NCI-H2227 treated with DMSO at 0.1 percent for 48 hours (cell line): ENCODE data around the gene NCKAP5.
"Not testable (repeated sequence)": the region's sequence is repeated elsewhere in the genome, so short reads cannot be mapped to it uniquely, and the experiment has no call there.

Source experiments
- DNase-seq: peaks from one replicate; lab custom pipeline; 2025; lab: John Stamatoyannopoulos, UW

The NCKAP5 gene

GRCh38 chr2:133266041-133266925 lies 302.0 kb downstream of the NCKAP5 start:
- DNase-seq, result no peak

GRCh38 chr2:133265432-133265949 lies 302.8 kb downstream of the NCKAP5 start:
- peak; percentile 32 for DNase-seq

GRCh38 chr2:133264989-133265401 lies 303.3 kb downstream of the NCKAP5 start:
- no peak for DNase-seq

- no peak for DNase-seq
Observed at GRCh38 chr2:133262893-133263292, 305.4 kb downstream of the NCKAP5 start.

GRCh38 chr2:133255360-133255759 lies 312.9 kb downstream of the NCKAP5 start:
- no peak for DNase-seq

- no peak for DNase-seq
Observed at GRCh38 chr2:133253793-133254192, 314.5 kb downstream of the NCKAP5 start.

- no peak for DNase-seq
Observed at GRCh38 chr2:133252780-133253355, 315.4 kb downstream of the NCKAP5 start.

GRCh38 chr2:133249362-133249761 lies 318.9 kb downstream of the NCKAP5 start:
- DNase-seq, result no peak

GRCh38 chr2:133248264-133248663 lies 320.0 kb downstream of the NCKAP5 start:
- no peak for DNase-seq

- DNase-seq, result no peak
Observed at GRCh38 chr2:133247631-133248030, 320.6 kb downstream of the NCKAP5 start.

GRCh38 chr2:133241224-133241571 lies 327.1 kb downstream of the NCKAP5 start:
- no peak for DNase-seq

- no peak for DNase-seq
Observed at GRCh38 chr2:133240491-133241223, 327.6 kb downstream of the NCKAP5 start.

- no peak for DNase-seq
Observed at GRCh38 chr2:133235968-133236367, 332.3 kb downstream of the NCKAP5 start.

GRCh38 chr2:133232556-133232955 lies 335.7 kb downstream of the NCKAP5 start:
- DNase-seq, result no peak

- DNase-seq, result no peak
Observed at GRCh38 chr2:133231264-133231663, 337.0 kb downstream of the NCKAP5 start.

- DNase-seq, result no peak
Observed at GRCh38 chr2:133229974-133230373, 338.3 kb downstream of the NCKAP5 start.

GRCh38 chr2:133223226-133223625 lies 345.0 kb downstream of the NCKAP5 start:
- no peak for DNase-seq

GRCh38 chr2:133221398-133221797 lies 346.9 kb downstream of the NCKAP5 start:
- no peak for DNase-seq

GRCh38 chr2:133218204-133218603 lies 350.1 kb downstream of the NCKAP5 start:
- no peak for DNase-seq

- DNase-seq, result no peak
Observed at GRCh38 chr2:133215477-133215876, 352.8 kb downstream of the NCKAP5 start.

- DNase-seq, result no peak
Observed at GRCh38 chr2:133213651-133214050, 354.6 kb downstream of the NCKAP5 start.

- no peak for DNase-seq
Observed at GRCh38 chr2:133209325-133209724, 358.9 kb downstream of the NCKAP5 start.

- DNase-seq, result not testable (repeated sequence)
Observed at GRCh38 chr2:133206666-133207065, 361.6 kb downstream of the NCKAP5 start.
